GM19351 (cell line): Measurements from ENCODE around the gene CRELD2.
A peak's percentile ranks its signal among the peaks of the same experiment; 100 is the strongest.

Experiments used
- ATAC-seq: cut with Tn5 transposase; IDR thresholded peaks from one replicate; pipeline ENCODE4 v1.9.1; 2021; ENCODE audit warnings: mild to moderate bottlenecking, moderate library complexity; ENCODE audit not compliant: unreplicated experiment

CRELD2 gene

GRCh38 chr22:49917974-49918910 is at the start of gene CRELD2, which contains the start of gene ALG12:
Gene CRELD2, plus strand, starts transcription at chr22:49918634. Its CDS starts 136 bp downstream, at chr22:49918770.
Gene ALG12, minus strand, starts transcription at chr22:49918438. Its CDS starts 4,673 bp downstream, at chr22:49913765.
- peak; percentile 88 for ATAC-seq

DNA sequence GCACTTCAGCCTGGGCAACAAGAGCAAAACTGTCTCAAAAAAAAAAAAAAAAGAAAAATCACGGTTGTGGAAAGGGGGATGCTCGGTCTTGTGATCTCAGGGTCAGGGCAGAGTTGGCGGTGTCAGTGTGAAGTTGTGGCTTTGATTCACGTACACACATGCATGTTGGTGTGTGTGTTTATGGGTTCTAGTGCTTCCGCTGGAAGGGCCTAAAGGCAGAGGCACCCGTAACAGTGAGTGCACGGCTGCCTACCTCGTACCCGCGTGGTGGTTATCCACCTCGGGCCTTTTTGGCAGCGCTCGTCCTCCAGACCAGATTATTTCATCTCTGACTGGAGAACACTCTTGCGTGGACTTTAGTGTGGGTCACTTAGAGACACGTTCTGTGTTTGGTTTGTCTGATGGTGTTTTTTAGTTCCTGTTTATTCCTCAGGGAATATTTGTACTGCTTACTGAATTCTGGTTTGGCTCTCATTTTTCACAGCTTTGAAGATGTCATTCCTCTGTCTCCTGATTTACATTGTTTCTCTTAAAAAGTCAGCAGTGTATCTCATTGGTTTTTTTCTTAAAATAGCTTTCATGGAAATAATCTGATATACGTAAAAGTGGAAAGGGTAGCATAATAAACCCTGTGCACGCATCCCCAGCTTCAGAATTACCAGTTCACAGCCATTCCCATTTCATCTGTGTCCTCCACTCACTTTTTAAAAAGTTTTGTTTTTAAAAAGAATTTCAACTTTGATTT is 49.2 kb upstream of the CRELD2 start:
- ATAC-seq: no peak

GRCh38 chr22:49869845-49870712 is 48.4 kb upstream of the CRELD2 start:
- ATAC-seq: no peak

DNA sequence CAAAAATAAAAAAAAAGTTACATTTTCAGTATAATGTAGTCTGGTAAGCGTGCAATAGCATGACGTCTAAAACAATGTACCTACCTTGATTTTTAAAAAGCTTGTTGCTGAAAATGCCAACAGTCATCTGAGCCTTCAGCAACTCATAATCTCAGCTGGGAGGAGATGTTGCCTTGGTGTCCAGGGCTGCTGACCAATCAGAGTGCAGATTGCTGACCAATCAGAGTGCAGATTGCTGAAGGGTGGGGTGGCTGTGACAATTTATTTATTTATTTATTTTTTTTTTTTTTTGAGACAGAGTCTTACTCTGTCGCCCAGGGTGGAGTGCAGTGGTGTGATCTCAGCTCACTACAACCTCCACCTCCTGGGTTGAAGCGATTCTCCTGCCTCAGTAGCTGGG is 47.0 kb upstream of the CRELD2 start:
- ATAC-seq: no peak

DNA sequence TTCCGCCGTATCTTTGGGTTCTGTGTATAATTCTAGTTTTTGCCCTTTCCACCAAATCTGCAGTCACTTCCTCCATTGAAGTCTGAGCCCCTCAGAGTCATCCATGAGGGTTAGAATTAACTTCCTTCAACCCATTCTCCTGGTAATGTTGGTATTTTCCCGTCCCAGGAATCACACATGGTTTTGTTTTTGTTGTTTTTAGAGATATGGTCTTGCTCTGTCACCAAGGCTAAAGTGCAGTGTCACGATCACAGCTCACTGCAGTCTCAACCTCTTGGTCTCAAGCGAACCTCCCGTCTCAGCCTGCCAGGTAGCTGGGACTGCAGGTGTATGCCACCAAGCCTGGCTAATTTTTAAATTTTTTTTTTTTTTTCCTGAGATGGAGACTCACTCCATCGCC is 46.1 kb upstream of the CRELD2 start:
- ATAC-seq: no peak

- no peak for ATAC-seq
Measured at GRCh38 chr22:49873228-49873940, 45.0 kb upstream of the CRELD2 start.

GRCh38 chr22:49877642-49878041 is 40.8 kb upstream of the CRELD2 start:
- no peak for ATAC-seq

DNA sequence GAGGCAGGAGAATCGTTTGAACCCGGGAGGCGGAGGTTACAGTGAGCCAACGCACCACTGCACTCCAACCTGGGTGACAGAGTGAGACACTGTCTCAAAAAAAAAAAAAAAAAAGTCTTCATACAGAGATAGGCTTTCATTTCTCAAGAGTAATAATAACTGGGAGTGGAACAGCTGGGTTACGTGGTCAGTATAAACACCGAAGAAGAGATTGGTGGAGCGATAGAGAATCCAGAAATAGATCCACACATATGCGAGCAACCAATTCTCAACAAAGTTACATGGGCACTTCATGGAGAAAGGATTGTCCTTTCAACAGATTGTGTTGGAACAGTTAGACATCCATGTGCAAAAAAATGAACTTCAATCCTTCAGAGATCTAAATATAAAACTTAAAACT is 40.2 kb upstream of the CRELD2 start:
- no peak for ATAC-seq

- ATAC-seq: no peak
Measured at GRCh38 chr22:49879871-49880270, 38.6 kb upstream of the CRELD2 start.

GRCh38 chr22:49880281-49880680 is 38.2 kb upstream of the CRELD2 start:
- ATAC-seq: no peak

DNA sequence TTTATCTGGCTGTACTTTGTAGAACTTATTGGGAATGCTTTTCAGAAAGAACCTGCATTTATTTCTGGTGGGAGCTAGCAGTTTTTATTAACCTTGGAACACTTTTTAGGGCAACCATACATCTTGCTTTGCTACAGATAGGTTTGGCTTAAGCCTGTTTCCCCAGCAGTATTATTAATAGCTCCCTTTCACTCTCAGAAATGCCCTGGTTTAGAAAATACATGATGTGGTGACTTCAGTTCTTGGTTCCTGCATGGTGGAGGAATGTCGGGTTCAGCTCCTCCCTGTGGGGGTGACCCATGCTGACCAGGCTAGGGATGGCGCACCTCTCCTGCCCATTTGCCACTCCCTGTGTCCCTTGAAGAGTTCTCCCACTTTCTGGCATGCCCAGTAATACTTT is 36.6 kb upstream of the CRELD2 start:
- no peak for ATAC-seq

DNA sequence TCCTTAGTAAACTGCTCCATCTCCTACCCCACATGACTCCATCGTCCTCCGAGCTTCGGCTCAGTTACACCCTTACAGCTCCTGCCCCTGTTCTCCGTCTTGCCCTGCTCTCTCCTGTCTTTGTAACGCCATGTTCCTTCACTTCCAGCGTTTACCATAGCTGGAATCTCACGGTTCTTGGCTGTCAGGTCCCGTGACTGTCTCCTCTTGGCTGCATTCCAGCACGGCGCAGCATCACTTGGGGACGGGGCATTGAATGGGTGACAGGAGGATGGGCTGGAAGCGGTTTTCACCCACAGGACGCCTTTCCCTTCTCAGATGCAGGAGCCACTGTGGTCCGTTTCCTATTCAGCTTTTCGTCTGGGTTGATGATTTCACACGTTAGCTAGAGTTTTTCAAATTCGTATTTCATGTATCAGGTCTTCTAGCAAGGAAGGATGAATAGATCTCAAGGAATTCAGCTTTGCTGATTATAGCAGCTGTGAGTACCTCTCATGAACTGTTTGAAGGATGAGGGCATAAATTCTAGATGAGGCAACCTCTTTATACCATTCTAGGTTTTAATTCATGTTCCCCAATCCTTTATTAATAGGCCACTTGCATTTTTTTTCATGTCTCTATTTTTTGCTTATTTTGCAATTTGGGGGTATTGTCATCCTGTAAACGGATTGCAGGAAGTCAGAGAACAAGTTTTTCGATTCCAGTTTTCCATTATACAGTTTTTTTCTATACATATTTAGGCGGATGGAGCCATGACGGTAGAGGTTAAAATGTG is 35.7 kb upstream of the CRELD2 start:
- no peak for ATAC-seq

DNA sequence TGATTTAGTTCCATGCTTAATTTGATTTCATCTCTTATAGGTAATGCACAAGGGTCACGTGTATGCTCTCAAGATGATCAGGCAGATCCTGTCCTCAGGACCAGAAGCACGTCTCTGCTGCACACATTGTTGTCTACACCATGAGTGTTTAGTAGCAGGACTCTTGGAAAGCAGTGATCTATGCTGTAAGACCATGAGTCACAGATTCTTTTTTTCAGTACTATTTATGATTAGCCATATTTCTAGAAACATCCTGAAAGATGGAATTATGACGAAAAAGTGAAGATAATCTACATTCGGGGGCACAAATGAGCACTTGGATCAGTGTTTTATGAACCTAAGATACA is 35.2 kb upstream of the CRELD2 start:
- no peak for ATAC-seq

- no peak for ATAC-seq
Measured at GRCh38 chr22:49884075-49884474, 34.4 kb upstream of the CRELD2 start.

DNA sequence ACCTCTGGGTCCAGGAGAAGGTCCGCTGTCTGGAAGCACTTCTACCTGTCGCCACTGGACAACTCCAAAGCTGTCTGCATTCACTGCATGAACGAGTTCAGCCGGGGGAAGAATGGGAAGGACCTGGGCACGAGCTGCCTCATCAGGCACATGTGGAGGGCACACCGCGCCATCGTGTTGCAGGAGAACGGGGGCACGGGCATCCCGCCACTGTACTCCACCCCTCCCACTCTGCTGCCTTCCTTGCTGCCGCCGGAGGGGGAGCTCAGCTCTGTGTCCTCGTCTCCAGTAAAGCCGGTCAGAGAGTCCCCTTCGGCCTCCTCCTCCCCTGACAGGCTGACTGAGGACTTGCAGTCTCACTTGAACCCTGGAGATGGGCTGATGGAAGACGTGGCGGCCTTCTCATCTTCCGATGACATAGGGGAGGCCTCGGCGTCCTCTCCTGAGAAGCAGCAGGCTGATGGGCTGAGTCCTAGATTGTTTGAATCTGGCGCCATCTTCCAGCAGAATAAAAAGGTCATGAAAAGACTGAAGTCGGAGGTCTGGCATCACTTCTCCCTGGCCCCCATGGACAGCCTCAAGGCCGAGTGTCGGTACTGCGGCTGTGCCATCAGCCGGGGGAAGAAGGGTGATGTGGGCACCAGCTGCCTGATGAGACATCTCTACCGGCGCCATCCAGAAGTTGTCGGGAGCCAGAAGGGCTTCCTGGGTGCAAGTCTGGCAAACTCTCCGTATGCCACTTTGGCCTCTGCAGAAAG is 33.8 kb upstream of the CRELD2 start:
- ATAC-seq: no peak

GRCh38 chr22:49885281-49885680 is 33.2 kb upstream of the CRELD2 start:
- no peak for ATAC-seq

GRCh38 chr22:49885881-49886280 is 32.6 kb upstream of the CRELD2 start:
- ATAC-seq: no peak

GRCh38 chr22:49886346-49887063 is 31.9 kb upstream of the CRELD2 start:
- no peak for ATAC-seq
